Nephron (organoid): ENCODE data around the gene TUBGCP3.

Experiments used
- H3K27ac Mint-ChIP-seq, 3 experiments: 2 replicates each; pipeline ENCODE4 v1.8.0; 2020; ENCODE audit warnings: mixed read lengths in 3 of 3, mild to moderate bottlenecking in 2 of 3, moderate library complexity in 1 of 3
- H3K27me3 Mint-ChIP-seq: 2 replicates; pipeline ENCODE4 v1.8.0; 2021; ENCODE audit warnings: low read depth, mild to moderate bottlenecking, moderate library complexity, mixed read lengths
- H3K36me3 Mint-ChIP-seq: 2 replicates; pipeline ENCODE4 v1.8.0; 2020; ENCODE audit warnings: low read depth, mixed read lengths
- H3K4me1 Mint-ChIP-seq: 2 replicates; pipeline ENCODE4 v1.8.0; 2020; ENCODE audit warnings: mixed read lengths
- H3K4me3 Mint-ChIP-seq, 3 experiments: 2 replicates each; pipeline ENCODE4 v1.8.0; 2020; ENCODE audit warnings: mild to moderate bottlenecking in 3 of 3, mixed read lengths in 3 of 3, moderate library complexity in 2 of 3
- H3K9me3 Mint-ChIP-seq: 2 replicates; pipeline ENCODE4 v1.8.0; 2020; ENCODE audit warnings: mixed read lengths
- CTCF ChIP-seq, 3 experiments: fragments of 200-600 bp; sonication (generic); IDR thresholded peaks; one replicate each; pipeline ENCODE4 v1.5.0; 2021; ENCODE audit warnings: antibody characterized with exemption in 3 of 3; ENCODE audit not compliant: unreplicated experiment in 3 of 3

Gene TUBGCP3

GRCh38 chr13:112618501-112618900, 30.5 kb upstream of the TUBGCP3 start:
- Mint-ChIP-seq H3K4me3 (no peak overlapping the region), H3K27ac (no peak overlapping the region), H3K36me3 (no peaks in the 10 kb centered on the region), H3K9me3 (no peaks in the 10 kb centered on the region), H3K27me3 (peaks cover 45% of the 10 kb centered on the region), H3K4me1 (no peaks in the 10 kb centered on the region)
- no peak for TF ChIP-seq CTCF (IDR thresholded peaks at IDR 0.05; ENCODE audit: unreplicated experiment in 3 of 3)

- no peak overlapping the region for H3K27ac Mint-ChIP-seq
- no peaks in the 10 kb centered on the region for H3K4me1 Mint-ChIP-seq
- no peaks in the 10 kb centered on the region for H3K36me3 Mint-ChIP-seq
- H3K27me3 Mint-ChIP-seq = peaks cover 39% of the 10 kb centered on the region
- H3K9me3 Mint-ChIP-seq = no peaks in the 10 kb centered on the region
- TF ChIP-seq CTCF (IDR thresholded peaks at IDR 0.05; ENCODE audit: unreplicated experiment in 3 of 3) = no peak
- no peak overlapping the region for H3K4me3 Mint-ChIP-seq
Measured at GRCh38 chr13:112617754-112618375, 29.9 kb upstream of the TUBGCP3 start.

DNA sequence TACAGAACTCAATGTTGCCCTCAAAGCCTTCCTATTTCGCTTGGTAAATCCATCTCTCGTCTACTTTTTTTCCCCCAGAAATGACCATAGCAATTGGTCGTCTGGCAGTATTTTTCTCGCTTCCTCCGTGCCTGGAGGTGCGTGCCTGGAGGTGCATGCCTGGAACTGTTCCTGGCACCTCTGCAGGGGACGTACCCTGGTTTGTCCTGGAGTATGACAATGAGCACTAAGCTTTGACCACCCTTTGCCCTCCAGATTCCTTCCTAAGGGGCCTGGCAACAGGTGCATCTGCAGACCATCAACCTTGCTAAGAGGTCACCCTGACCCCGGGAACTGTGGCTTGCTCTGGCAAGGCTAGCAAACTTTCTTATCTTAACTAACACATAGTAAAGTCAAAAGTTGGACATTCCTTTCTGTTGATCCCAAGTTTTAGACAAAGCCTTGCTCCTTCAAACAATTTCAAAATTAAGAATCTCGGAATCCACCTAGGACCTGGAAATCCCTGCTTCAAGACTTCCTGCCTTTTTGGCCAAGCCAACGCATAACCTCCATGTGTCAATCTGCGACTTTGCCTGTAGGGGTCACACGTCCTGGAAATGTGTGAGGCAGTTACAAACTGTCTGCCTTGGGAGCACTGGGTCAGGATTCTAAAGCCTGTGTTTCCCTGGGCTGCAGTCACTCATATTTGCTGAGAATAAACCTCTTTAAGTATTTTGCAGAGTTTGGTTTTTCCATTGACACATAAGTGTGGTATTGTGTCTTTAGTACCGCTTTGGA, 28.8 kb upstream of the TUBGCP3 start:
- Mint-ChIP-seq H3K4me3 (no peak overlapping the region), H3K27ac (no peak overlapping the region), H3K36me3 (no peaks in the 10 kb centered on the region), H3K9me3 (no peaks in the 10 kb centered on the region), H3K4me1 (no peaks in the 10 kb centered on the region), H3K27me3 (peaks cover 30% of the 10 kb centered on the region)
- peak; percentile 36 to 53 (median 44) for TF ChIP-seq CTCF (IDR thresholded peaks at IDR 0.05; ENCODE audit: unreplicated experiment in 3 of 3)

DNA sequence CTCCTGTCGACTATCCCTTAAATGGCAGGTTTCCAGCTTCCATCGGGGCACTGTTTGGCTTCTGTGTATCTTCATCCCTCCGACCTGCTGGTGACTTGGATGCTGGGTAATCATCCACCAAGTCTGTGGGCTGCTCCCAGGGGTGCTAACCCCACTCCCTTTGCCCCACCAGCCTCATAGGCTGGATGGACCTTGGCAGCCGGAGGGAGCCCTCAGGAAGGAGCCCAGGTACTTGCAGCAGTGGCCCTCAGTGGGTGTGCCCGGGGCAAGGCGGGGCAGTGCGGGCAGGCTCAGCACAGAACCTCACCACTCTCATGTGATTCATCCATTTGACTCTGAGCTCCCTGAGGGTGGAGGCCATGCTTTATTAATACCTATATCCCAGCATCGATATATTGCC, 27.4 kb upstream of the TUBGCP3 start:
- Mint-ChIP-seq H3K36me3 (no peaks in the 10 kb centered on the region), H3K4me1 (no peaks in the 10 kb centered on the region)

DNA sequence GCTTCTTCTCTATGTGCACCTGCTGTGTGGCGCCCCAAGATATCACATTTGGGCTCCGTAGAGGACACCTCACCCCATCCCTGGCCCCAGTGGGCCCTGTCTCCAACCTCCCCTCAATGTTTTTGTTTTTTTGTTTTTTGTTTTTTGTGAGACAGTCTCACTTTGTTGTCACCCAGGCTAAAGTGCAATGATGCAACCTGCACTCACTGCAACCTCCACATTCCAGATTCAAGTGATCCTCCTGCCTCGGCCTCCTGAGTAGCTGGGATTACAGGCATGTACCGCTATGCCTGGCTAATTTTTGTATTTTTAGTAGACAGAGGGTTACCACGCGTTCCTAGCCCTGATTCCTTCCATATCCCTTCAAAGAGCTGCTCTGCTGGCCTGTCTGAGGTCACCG, 26.9 kb upstream of the TUBGCP3 start:
- Mint-ChIP-seq H3K4me3 (no peak overlapping the region), H3K27ac (no peak overlapping the region), H3K36me3 (no peaks in the 10 kb centered on the region), H3K9me3 (no peaks in the 10 kb centered on the region), H3K27me3 (peaks cover 28% of the 10 kb centered on the region), H3K4me1 (no peaks in the 10 kb centered on the region)
- TF ChIP-seq CTCF (IDR thresholded peaks at IDR 0.05; ENCODE audit: unreplicated experiment in 3 of 3) = no peak

More for the DNA sequence above, 27.4 kb upstream of the TUBGCP3 start:
- no peak overlapping the region for H3K27ac Mint-ChIP-seq
- H3K4me3 Mint-ChIP-seq = no peak overlapping the region
- peaks cover 33% of the 10 kb centered on the region for H3K27me3 Mint-ChIP-seq
- TF ChIP-seq CTCF (IDR thresholded peaks at IDR 0.05; ENCODE audit: unreplicated experiment in 3 of 3) = no peak
- no peaks in the 10 kb centered on the region for H3K9me3 Mint-ChIP-seq

DNA sequence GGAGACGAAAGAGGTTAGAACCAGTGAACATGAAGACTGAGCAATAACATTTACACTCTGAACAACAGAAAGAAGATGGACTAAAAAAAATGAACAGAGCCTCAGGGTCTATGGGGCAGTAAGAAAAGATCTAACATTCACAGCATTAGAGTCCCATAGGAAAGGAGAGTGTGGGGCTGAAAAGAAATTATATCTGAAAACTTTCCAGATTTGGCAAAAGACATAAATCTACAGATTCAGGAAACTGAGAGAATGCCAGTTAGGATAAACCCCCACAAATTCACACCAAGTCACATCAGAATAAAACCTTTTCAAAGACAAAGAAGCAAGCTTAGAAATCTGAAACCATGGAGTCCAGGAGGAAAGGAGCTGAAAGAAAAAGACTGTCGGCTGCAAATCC, 20.3 kb upstream of the TUBGCP3 start:
- peaks cover 3% of the 10 kb centered on the region for H3K9me3 Mint-ChIP-seq
- H3K27ac Mint-ChIP-seq = no peak overlapping the region
- no peaks in the 10 kb centered on the region for H3K36me3 Mint-ChIP-seq
- H3K4me1 Mint-ChIP-seq = peaks cover 26% of the 10 kb centered on the region
- H3K4me3 Mint-ChIP-seq = no peak overlapping the region
- peaks cover 18% of the 10 kb centered on the region for H3K27me3 Mint-ChIP-seq
- no peak for TF ChIP-seq CTCF (IDR thresholded peaks at IDR 0.05; ENCODE audit: unreplicated experiment in 3 of 3)
